Endometrial microvascular endothelial cells (primary cell): ENCODE results near the gene SRCAP. TPM values are rescaled to one million over a fixed set of nuclear protein-coding genes. Genes with fewer than 3 reads are reported as not detected.

ENCODE experiments used
- in situ Hi-C: cut with HindIII; loops from 2 replicates; pipeline ENCODE4 v1.10.0; 2017; ENCODE audit warnings: low sequenced_read_pairs, low pct_unique_long_range_greater_than_20kb; ENCODE audit errors: inconsistent ontology term
- total RNA-seq: library from RNA; depleted of rRNA; stranded (reverse); fragments of >200 nt; gene quantifications from one replicate; pipeline ENCODE4 v1.2.3, GENCODE V29; 2015; ENCODE audit errors: inconsistent ontology term

Gene SRCAP
- total RNA-seq, 1 donor from 2014 or later, result 10.2 TPM

- in situ Hi-C loops, result no loop called here
Observed at GRCh38 chr16:30723725-30724355, 24.9 kb downstream of the SRCAP start.

- in situ Hi-C loops, result no loop called here
Observed at GRCh38 chr16:30724641-30725417, 25.9 kb downstream of the SRCAP start.

GRCh38 chr16:30725418-30725792 is 26.4 kb downstream of the SRCAP start:
- in situ Hi-C loops, result no loop called here

- in situ Hi-C loops, result no loop called here
Observed at GRCh38 chr16:30728321-30728720, 29.4 kb downstream of the SRCAP start.

- in situ Hi-C loops, result no loop called here
Observed at GRCh38 chr16:30728899-30729672, 30.1 kb downstream of the SRCAP start.

- in situ Hi-C loops, result no loop called here
Observed at GRCh38 chr16:30731411-30731810, 32.4 kb downstream of the SRCAP start.

- in situ Hi-C loops, result no loop called here
Observed at GRCh38 chr16:30736995-30737793, 38.2 kb downstream of the SRCAP start.

- in situ Hi-C loops, result no loop called here
Observed at GRCh38 chr16:30737794-30738648, 39.0 kb downstream of the SRCAP start.

GRCh38 chr16:30738984-30739951 is 40.3 kb downstream of the SRCAP start:
- in situ Hi-C loops, result no loop called here

- in situ Hi-C loops, result no loop called here
Observed at GRCh38 chr16:30740364-30741251, 41.6 kb downstream of the SRCAP start.

- in situ Hi-C loops, result no loop called here
Observed at GRCh38 chr16:30741461-30741914, 42.5 kb downstream of the SRCAP start.

GRCh38 chr16:30743716-30744115 is 44.7 kb downstream of the SRCAP start:
- in situ Hi-C loops, result no loop called here

GRCh38 chr16:30744183-30744582 is 45.2 kb downstream of the SRCAP start:
- in situ Hi-C loops, result no loop called here

GRCh38 chr16:30745082-30745481 is 46.1 kb downstream of the SRCAP start:
- in situ Hi-C loops, result no loop called here

- in situ Hi-C loops, result no loop called here
Observed at GRCh38 chr16:30746638-30747175, 47.7 kb downstream of the SRCAP start.

- in situ Hi-C loops, result no loop called here
Observed at GRCh38 chr16:30747331-30747730, 48.4 kb downstream of the SRCAP start.
